Activated CD4-positive, alpha-beta T cell treated with anti-CD3 and anti-CD28 coated beads, Interleukin-10, Interleukin-2, amounts not matched to agents 100 ng/mL and 50 ng/mL, durations not matched to agents 16 hours and 8 hours (primary cell): ENCODE measurements around the gene SNX5.

Source experiments
- DNase-seq: peaks from one replicate; pipeline ENCODE4 v3.0.0-alpha.2; 2020

The SNX5 gene

GRCh38 chr20:17959257-17959627, 9.4 kb downstream of the SNX5 start:
- no peak for DNase-seq

- no peak for DNase-seq
Measured at GRCh38 chr20:17958373-17959256, 10.0 kb downstream of the SNX5 start.

- no peak for DNase-seq
Measured at GRCh38 chr20:17957505-17958363, 10.9 kb downstream of the SNX5 start.

GRCh38 chr20:17956099-17956685, 12.4 kb downstream of the SNX5 start:
- DNase-seq, result no peak

- DNase-seq, result no peak
Measured at GRCh38 chr20:17955302-17955701, 13.3 kb downstream of the SNX5 start.

- no peak for DNase-seq
Measured at GRCh38 chr20:17953935-17954334, 14.7 kb downstream of the SNX5 start.

GRCh38 chr20:17952692-17953684, 15.6 kb downstream of the SNX5 start:
- no peak for DNase-seq

- no peak for DNase-seq
Measured at GRCh38 chr20:17951323-17951722, 17.3 kb downstream of the SNX5 start.

- no peak for DNase-seq
Measured at GRCh38 chr20:17950670-17951069, 17.9 kb downstream of the SNX5 start.

GRCh38 chr20:17949899-17950298, 18.7 kb downstream of the SNX5 start:
- no peak for DNase-seq

- DNase-seq, result no peak
Measured at GRCh38 chr20:17948442-17948841, 20.2 kb downstream of the SNX5 start.

- DNase-seq, result no peak
Measured at GRCh38 chr20:17947474-17947815, 21.1 kb downstream of the SNX5 start.

- no peak for DNase-seq
Measured at GRCh38 chr20:17946572-17947473, 21.8 kb downstream of the SNX5 start.

GRCh38 chr20:17946040-17946439, 22.6 kb downstream of the SNX5 start:
- DNase-seq, result no peak

- DNase-seq, result no peak
Measured at GRCh38 chr20:17944854-17945474, 23.6 kb downstream of the SNX5 start.

- DNase-seq, result no peak
Measured at GRCh38 chr20:17943343-17943742, 25.3 kb downstream of the SNX5 start.

GRCh38 chr20:17941826-17942196, 26.8 kb downstream of the SNX5 start:
- no peak for DNase-seq

- DNase-seq, result no peak
Measured at GRCh38 chr20:17941087-17941825, 27.3 kb downstream of the SNX5 start.

- DNase-seq, result no peak
Measured at GRCh38 chr20:17940224-17940971, 28.2 kb downstream of the SNX5 start.
